ENCODE results near the gene CLPSL1. TPM values are rescaled to one million over a fixed set of nuclear protein-coding genes. Genes with fewer than 3 reads are reported as not detected.

Gene CLPSL1
- total and polyA plus RNA-seq, 12 donors: not detected

GRCh38 chr6:35801148-35801547, 20.3 kb downstream of the CLPSL1 start:
- intact Hi-C loops (cut with DNase I): no loop called here

GRCh38 chr6:35804996-35805736, 24.3 kb downstream of the CLPSL1 start, which contains the start of gene LHFPL5:
LHFPL5 (plus strand) TSS chr6:35805352; CDS start chr6:35805671, 319 bp downstream.
- no peaks in the 10 kb centered on the region for H3K27me3 ChIP-seq
- H3K36me3 ChIP-seq (replicated peaks in 1 of 2): no peaks in the 10 kb centered on the region
- no peaks in the 10 kb centered on the region for H3K4me1 ChIP-seq (replicated peaks in 1 of 2)
- H3K27ac ChIP-seq: no peak within 1 kb of the TSS
- H3K4me3 ChIP-seq: peak within 1 kb of the TSS in 1 of 4 donors; percentile 44
- TF ChIP-seq POLR2A (IDR thresholded peaks at IDR 0.05): no peak
- TF ChIP-seq, protein P1, sequence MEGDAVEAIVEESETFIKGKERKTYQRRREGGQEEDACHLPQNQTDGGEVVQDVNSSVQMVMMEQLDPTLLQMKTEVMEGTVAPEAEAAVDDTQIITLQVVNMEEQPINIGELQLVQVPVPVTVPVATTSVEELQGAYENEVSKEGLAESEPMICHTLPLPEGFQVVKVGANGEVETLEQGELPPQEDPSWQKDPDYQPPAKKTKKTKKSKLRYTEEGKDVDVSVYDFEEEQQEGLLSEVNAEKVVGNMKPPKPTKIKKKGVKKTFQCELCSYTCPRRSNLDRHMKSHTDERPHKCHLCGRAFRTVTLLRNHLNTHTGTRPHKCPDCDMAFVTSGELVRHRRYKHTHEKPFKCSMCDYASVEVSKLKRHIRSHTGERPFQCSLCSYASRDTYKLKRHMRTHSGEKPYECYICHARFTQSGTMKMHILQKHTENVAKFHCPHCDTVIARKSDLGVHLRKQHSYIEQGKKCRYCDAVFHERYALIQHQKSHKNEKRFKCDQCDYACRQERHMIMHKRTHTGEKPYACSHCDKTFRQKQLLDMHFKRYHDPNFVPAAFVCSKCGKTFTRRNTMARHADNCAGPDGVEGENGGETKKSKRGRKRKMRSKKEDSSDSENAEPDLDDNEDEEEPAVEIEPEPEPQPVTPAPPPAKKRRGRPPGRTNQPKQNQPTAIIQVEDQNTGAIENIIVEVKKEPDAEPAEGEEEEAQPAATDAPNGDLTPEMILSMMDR (IDR thresholded peaks at IDR 0.05): no peak
- H3K9me3 ChIP-seq (replicated peaks in 1 of 3): no peaks in the 10 kb centered on the region
- intact Hi-C loops (cut with DNase I): no loop called here
- 11 to 60% (median 17%) methylated on average over 6 to 40 of the region's 40 CpGs for WGBS, 4 donors
- DNase-seq: peak in 4 of 7 donors; percentile 40 to 53 (median 50)

More at GRCh38 chr6:35801148-35801547, 20.3 kb downstream of the CLPSL1 start:
- Histone ChIP-seq H3K9me3 (replicated peaks in 1 of 3) (no peaks in the 10 kb centered on the region), H3K36me3 (replicated peaks in 1 of 2) (no peaks in the 10 kb centered on the region), H3K4me3 (no peak overlapping the region), H3K4me1 (replicated peaks in 1 of 2) (no peaks in the 10 kb centered on the region), H3K27me3 (no peaks in the 10 kb centered on the region), H3K27ac (no peak overlapping the region)
- 74 to 79% (median 77%) methylated on average over 3 of the region's 3 CpGs for WGBS, 4 donors
- no peak for TF ChIP-seq POLR2A (IDR thresholded peaks at IDR 0.05)
- TF ChIP-seq, protein P1 (IDR thresholded peaks at IDR 0.05): no peak
- no peak for DNase-seq

DNA sequence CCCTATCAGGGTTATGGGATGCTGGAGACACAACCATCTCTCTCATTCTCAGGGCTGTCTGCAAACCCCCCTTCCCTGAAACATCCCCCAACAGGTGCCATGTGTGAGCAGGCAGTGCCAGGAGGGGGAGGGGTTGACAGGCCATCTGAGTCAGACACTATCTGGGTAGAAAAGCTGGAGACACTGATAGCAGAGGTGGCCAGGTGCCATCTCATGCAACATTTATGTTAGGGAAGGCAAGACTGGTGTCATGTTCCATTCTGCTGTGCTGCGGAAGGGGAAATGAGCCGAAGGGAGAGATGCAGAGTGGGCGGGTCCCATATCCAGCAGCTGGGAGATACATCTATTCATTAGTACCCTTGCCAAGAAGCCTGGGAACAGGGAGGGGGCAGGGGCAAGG, 27.9 kb downstream of the CLPSL1 start:
- intact Hi-C loops (cut with DNase I): no loop called here
- H3K4me3 ChIP-seq: no peak overlapping the region
- WGBS, 4 donors: 40 to 62% (median 52%) methylated on average over 3 of the region's 3 CpGs; no CpG with 5 or more reads in 1 of the 4 donors
- no peaks in the 10 kb centered on the region for H3K27me3 ChIP-seq
- TF ChIP-seq, protein P1 (IDR thresholded peaks at IDR 0.05): no peak
- TF ChIP-seq POLR2A (IDR thresholded peaks at IDR 0.05): no peak
- DNase-seq: no peak
- H3K36me3 ChIP-seq (replicated peaks in 1 of 2): no peaks in the 10 kb centered on the region
- H3K27ac ChIP-seq: no peak overlapping the region
- H3K4me1 ChIP-seq (replicated peaks in 1 of 2): no peaks in the 10 kb centered on the region
- H3K9me3 ChIP-seq (replicated peaks in 1 of 3): no peaks in the 10 kb centered on the region

DNA sequence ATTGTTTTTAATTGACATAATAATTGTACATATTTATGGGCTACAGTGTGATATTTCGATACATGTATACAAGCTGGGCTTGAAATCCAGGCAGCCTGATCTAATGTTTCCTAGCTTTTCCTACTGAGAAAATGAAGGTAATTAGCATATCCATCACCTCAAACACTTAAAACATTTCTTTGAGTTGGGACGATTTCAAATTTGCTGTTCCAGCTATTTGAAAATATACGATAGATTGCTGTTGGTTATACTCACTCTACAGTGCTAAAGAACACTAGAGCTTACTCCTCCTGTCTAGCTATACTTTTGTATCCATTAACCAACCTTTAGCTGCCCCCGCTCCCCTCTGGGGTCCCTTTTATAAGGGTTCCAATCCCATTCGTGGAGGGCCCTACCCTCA, 29.0 kb downstream of the CLPSL1 start:
- no peaks in the 10 kb centered on the region for H3K27me3 ChIP-seq
- no peak overlapping the region for H3K27ac ChIP-seq
- H3K4me3 ChIP-seq: no peak overlapping the region
- no peak for TF ChIP-seq POLR2A (IDR thresholded peaks at IDR 0.05)
- TF ChIP-seq, protein P1 (IDR thresholded peaks at IDR 0.05): no peak
- no peaks in the 10 kb centered on the region for H3K36me3 ChIP-seq (replicated peaks in 1 of 2)
- no peaks in the 10 kb centered on the region for H3K4me1 ChIP-seq (replicated peaks in 1 of 2)
- no peak for DNase-seq
- intact Hi-C loops (cut with DNase I): no loop called here
- no peaks in the 10 kb centered on the region for H3K9me3 ChIP-seq (replicated peaks in 1 of 3)
- 74 to 80% (median 79%) methylated on average over 5 of the region's 5 CpGs for WGBS, 4 donors
